ENCODE measurements around the gene NAALADL2. TPM values are rescaled to one million over a fixed set of nuclear protein-coding genes. Genes with fewer than 3 reads are reported as not detected.
A peak's percentile ranks its signal among the peaks of the same experiment; 100 is the strongest.

The NAALADL2 gene
- total RNA-seq, 1 experiment from 2014 or later = 1.9 TPM

DNA sequence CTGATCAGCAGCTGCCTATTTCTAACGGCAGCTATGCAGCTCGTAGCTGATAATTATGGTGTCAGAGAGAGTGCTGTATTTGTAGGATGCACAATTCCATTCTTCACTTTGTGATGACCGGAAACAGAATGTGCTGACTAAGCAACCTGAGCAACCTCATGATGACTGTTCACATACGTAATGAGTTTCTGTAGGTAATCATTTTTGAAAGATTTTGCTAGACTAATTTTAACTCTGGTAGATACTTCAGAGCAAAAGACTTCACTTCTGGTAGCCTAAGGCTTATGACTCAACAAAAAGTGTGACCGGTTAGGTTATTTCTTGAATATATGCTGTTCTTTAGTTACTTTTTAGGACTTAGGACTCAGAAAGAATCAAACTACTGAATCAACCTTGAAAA is 567.7 kb downstream of the NAALADL2 start:
- H3F3A ChIP-seq (ENCODE audit: low read length, unreplicated experiment) = no peaks in the 10 kb centered on the region
- BruUV-seq (replicated peaks) = no TSS peak
- TF ChIP-seq CTCF (conservative IDR thresholded peaks at IDR 0.05; ENCODE audit: low read depth, low read length) = no peak
- no peak for TF ChIP-seq EZH2 (IDR thresholded peaks at IDR 0.05; ENCODE audit: low read length, unreplicated experiment)
- no peak for TF ChIP-seq EZH2phosphoT487 (IDR thresholded peaks at IDR 0.05; ENCODE audit: borderline replicate concordance, low read length)
- intact Hi-C loops (cut with micrococcal nuclease) = no loop called here
- no peaks in the 10 kb centered on the region for H3K4me1 ChIP-seq (ENCODE audit: insufficient read depth, low read length)
- H3K79me2 ChIP-seq (ENCODE audit: low read length) = no peaks in the 10 kb centered on the region
- no peak; the same call in 1 of the 2 replicates for ATAC-seq
- H3K9me3 ChIP-seq (ENCODE audit: low read length) = no peaks in the 10 kb centered on the region
- H2AFZ ChIP-seq (ENCODE audit: low read length) = no peak overlapping the region
- H3K27me3 ChIP-seq (ENCODE audit: low read length) = no peaks in the 10 kb centered on the region
- CTCF ChIA-PET = no interaction called here
- H3K9ac ChIP-seq (ENCODE audit: low read length) = no peak overlapping the region
- no peak overlapping the region for H3K4me3 ChIP-seq (ENCODE audit: low read length)
- DNase-seq = peak; percentile 5
- H3K36me3 ChIP-seq (ENCODE audit: low read depth, low read length) = no peaks in the 10 kb centered on the region
- POLR2A ChIA-PET (ENCODE audit: unreplicated experiment) = no interaction called here
- no peaks in the 10 kb centered on the region for H4K20me1 ChIP-seq (ENCODE audit: low read length)
- no peaks in the 10 kb centered on the region for H3K9me2 ChIP-seq (replicated peaks; ENCODE audit: low read length)
- no peak overlapping the region for H3K27ac ChIP-seq (ENCODE audit: low read length)
- no peak overlapping the region for H3K4me2 ChIP-seq (ENCODE audit: low read length)

GRCh38 chr3:175428466-175428865 is 569.3 kb downstream of the NAALADL2 start:
- ATAC-seq (no peak), DNase-seq (no peak)
- intact Hi-C loops (cut with micrococcal nuclease) = no loop called here
- Histone ChIP-seq H3K4me3 (ENCODE audit: low read length) (no peak overlapping the region), H3F3A (ENCODE audit: low read length, unreplicated experiment) (no peaks in the 10 kb centered on the region), H3K79me2 (ENCODE audit: low read length) (no peaks in the 10 kb centered on the region), H3K27me3 (ENCODE audit: low read length) (no peaks in the 10 kb centered on the region), H3K36me3 (ENCODE audit: low read depth, low read length) (no peaks in the 10 kb centered on the region), H3K4me2 (ENCODE audit: low read length) (no peak overlapping the region), H3K9ac (ENCODE audit: low read length) (no peak overlapping the region), H3K9me2 (replicated peaks; ENCODE audit: low read length) (no peaks in the 10 kb centered on the region), H3K27ac (ENCODE audit: low read length) (no peak overlapping the region), H2AFZ (ENCODE audit: low read length) (no peak overlapping the region), H4K20me1 (ENCODE audit: low read length) (no peaks in the 10 kb centered on the region), H3K4me1 (ENCODE audit: insufficient read depth, low read length) (peaks cover 7% of the 10 kb centered on the region; the same call in 1 of the 2 replicates), H3K9me3 (ENCODE audit: low read length) (no peaks in the 10 kb centered on the region)
- BruUV-seq (replicated peaks) = no TSS peak
- POLR2A ChIA-PET (ENCODE audit: unreplicated experiment) = no interaction called here
- TF ChIP-seq CTCF (conservative IDR thresholded peaks at IDR 0.05; ENCODE audit: low read depth, low read length) (no peak), EZH2phosphoT487 (IDR thresholded peaks at IDR 0.05; ENCODE audit: borderline replicate concordance, low read length) (no peak), EZH2 (IDR thresholded peaks at IDR 0.05; ENCODE audit: low read length, unreplicated experiment) (no peak)
- CTCF ChIA-PET = no interaction called here

DNA sequence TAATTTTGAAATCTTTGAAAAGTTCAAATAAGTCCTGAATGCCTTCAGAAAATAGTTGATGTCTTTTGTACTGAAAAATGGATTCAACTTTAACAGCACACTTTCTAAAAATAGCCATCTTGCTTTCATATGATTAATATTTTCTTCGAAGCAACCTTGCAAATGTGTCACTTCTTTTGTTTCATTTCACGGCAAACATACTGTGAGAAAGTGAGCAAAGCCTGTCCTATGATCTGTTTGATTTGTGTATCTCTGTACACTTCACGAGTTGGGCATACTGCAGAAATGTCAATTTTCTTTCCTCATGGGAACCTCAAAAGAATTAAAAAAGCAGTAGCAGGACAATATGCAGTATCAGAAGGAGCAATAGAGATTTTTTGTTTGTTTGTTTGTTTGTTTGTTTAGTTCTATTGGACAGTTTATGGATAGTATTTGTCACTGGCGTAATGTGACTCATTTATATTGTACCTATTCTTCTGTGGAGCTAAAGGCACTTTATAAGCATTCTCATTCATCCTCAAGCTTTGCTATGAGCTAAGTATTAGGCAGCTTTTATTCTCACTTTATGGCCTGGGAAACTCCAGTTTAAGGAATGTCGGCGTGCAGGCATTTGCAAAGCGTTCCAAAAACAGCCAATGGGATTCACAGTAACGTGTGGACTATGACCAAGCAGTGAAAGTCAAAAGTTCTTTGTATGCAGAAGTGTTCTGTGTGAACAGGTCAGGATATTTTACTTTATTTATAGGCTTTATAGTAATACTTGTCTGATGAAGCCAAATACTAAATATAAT is 572.0 kb downstream of the NAALADL2 start:
- no peaks in the 10 kb centered on the region for H4K20me1 ChIP-seq (ENCODE audit: low read length)
- ChIA-PET CTCF (no interaction called here), POLR2A (ENCODE audit: unreplicated experiment) (no interaction called here)
- H3K79me2 ChIP-seq (ENCODE audit: low read length) = no peaks in the 10 kb centered on the region
- intact Hi-C loops (cut with micrococcal nuclease) = no loop called here
- H3F3A ChIP-seq (ENCODE audit: low read length, unreplicated experiment) = no peaks in the 10 kb centered on the region
- H3K9me3 ChIP-seq (ENCODE audit: low read length) = no peaks in the 10 kb centered on the region
- H3K27me3 ChIP-seq (ENCODE audit: low read length) = no peaks in the 10 kb centered on the region
- no peak overlapping the region for H3K4me2 ChIP-seq (ENCODE audit: low read length)
- no TSS peak for BruUV-seq (replicated peaks)
- H3K27ac ChIP-seq (ENCODE audit: low read length) = no peak overlapping the region
- DNase-seq (no peak), ATAC-seq (no peak)
- H3K9me2 ChIP-seq (replicated peaks; ENCODE audit: low read length) = no peaks in the 10 kb centered on the region
- no peak overlapping the region for H3K9ac ChIP-seq (ENCODE audit: low read length)
- no peak overlapping the region for H2AFZ ChIP-seq (ENCODE audit: low read length)
- no peak overlapping the region for H3K4me3 ChIP-seq (ENCODE audit: low read length)
- peaks cover 7% of the 10 kb centered on the region; the same call in 1 of the 2 replicates for H3K4me1 ChIP-seq (ENCODE audit: insufficient read depth, low read length)
- no peaks in the 10 kb centered on the region for H3K36me3 ChIP-seq (ENCODE audit: low read depth, low read length)
- TF ChIP-seq CTCF (conservative IDR thresholded peaks at IDR 0.05; ENCODE audit: low read depth, low read length) (no peak), EZH2 (IDR thresholded peaks at IDR 0.05; ENCODE audit: low read length, unreplicated experiment) (no peak), EZH2phosphoT487 (IDR thresholded peaks at IDR 0.05; ENCODE audit: borderline replicate concordance, low read length) (no peak)
